T-helper 1 cell treated with Interleukin-12 subunit alpha and Interleukin-12 subunit beta and Interleukin-4 antibody, amounts not matched to agents 30 μg/mL and 1 μg/mL, for 36 hours (primary cell): Measurements from ENCODE around the gene SAMD8.
"Not testable (repeated sequence)": the region's sequence is repeated elsewhere in the genome, so short reads cannot be mapped to it uniquely, and the experiment has no call there.

Experiments
- H3K27ac Mint-ChIP-seq: one replicate; pipeline ENCODE4 v1.8.0; 2021; ENCODE audit warnings: mild to moderate bottlenecking, mixed read lengths
- H3K27me3 Mint-ChIP-seq: one replicate; pipeline ENCODE4 v1.8.0; 2021; ENCODE audit warnings: low read depth, mixed read lengths
- H3K36me3 Mint-ChIP-seq: one replicate; pipeline ENCODE4 v1.8.0; 2021; ENCODE audit warnings: low read depth, mixed read lengths
- H3K4me1 Mint-ChIP-seq: one replicate; pipeline ENCODE4 v1.8.0; 2021; ENCODE audit warnings: low read depth, mixed read lengths
- H3K4me3 Mint-ChIP-seq: one replicate; pipeline ENCODE4 v1.8.0; 2021; ENCODE audit warnings: mild to moderate bottlenecking, moderate library complexity, mixed read lengths
- H3K9me3 Mint-ChIP-seq: one replicate; pipeline ENCODE4 v1.8.0; 2021; ENCODE audit warnings: mixed read lengths

The SAMD8 gene

GRCh38 chr10:75098902-75099673 lies 12.4 kb upstream of the SAMD8 start:
- H3K4me1 Mint-ChIP-seq, result no peaks in the 10 kb centered on the region
- no peak overlapping the region for H3K27ac Mint-ChIP-seq
- no peaks in the 10 kb centered on the region for H3K36me3 Mint-ChIP-seq
- H3K4me3 Mint-ChIP-seq, result no peak overlapping the region
- no peaks in the 10 kb centered on the region for H3K27me3 Mint-ChIP-seq
- H3K9me3 Mint-ChIP-seq, result no peaks in the 10 kb centered on the region

GRCh38 chr10:75099952-75100763 lies 11.3 kb upstream of the SAMD8 start:
- no peaks in the 10 kb centered on the region for H3K9me3 Mint-ChIP-seq
- H3K4me1 Mint-ChIP-seq, result no peaks in the 10 kb centered on the region
- H3K27me3 Mint-ChIP-seq, result no peaks in the 10 kb centered on the region
- H3K36me3 Mint-ChIP-seq, result no peaks in the 10 kb centered on the region
- no peak overlapping the region for H3K4me3 Mint-ChIP-seq
- no peak overlapping the region for H3K27ac Mint-ChIP-seq

GRCh38 chr10:75100764-75101291 lies 10.6 kb upstream of the SAMD8 start:
- Mint-ChIP-seq H3K27me3 (no peaks in the 10 kb centered on the region), H3K4me1 (no peaks in the 10 kb centered on the region), H3K4me3 (no peak overlapping the region), H3K9me3 (no peaks in the 10 kb centered on the region), H3K36me3 (no peaks in the 10 kb centered on the region), H3K27ac (no peak overlapping the region)

DNA sequence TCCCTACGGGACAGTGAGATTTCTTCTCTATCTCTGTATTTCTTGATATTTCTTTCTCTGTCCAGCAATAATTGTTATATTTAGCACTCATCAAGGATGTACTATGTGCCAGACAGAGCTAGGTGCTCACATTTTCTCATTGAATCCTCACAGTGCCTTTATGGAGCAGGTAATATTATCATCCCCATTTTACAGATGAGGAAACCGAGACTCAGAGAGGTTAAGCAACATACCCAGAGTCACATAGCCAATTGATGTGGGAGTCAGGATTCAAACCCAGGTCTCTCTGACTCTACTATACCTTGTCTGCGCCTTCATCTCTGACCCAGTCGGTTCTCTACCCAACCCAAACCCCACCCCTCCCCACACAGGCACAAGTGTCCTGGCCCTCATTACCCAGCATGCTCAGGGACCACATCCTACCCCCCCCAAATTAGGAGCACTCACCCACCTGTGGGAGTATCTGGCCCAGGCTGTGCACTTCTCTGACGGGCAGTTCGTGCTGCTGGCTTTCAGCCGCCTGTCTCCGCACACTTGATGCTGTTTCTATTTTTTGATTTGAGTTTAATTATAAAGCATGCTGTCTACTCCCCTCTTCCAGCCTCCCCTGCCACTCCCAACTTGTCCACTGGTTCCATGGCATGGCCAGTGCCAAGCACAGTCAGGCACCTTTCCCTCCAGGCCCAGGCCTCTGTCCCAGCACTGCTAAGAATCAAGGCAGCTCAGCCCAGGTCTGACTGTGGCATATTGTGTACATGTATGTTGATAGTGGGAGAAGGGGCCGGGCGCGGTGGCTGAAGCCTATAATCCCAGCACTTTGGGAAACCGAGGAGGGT lies 9.8 kb upstream of the SAMD8 start:
- Mint-ChIP-seq H3K27ac (no peak overlapping the region), H3K4me3 (no peak overlapping the region), H3K36me3 (no peaks in the 10 kb centered on the region), H3K9me3 (no peaks in the 10 kb centered on the region), H3K4me1 (no peaks in the 10 kb centered on the region), H3K27me3 (no peaks in the 10 kb centered on the region)

DNA sequence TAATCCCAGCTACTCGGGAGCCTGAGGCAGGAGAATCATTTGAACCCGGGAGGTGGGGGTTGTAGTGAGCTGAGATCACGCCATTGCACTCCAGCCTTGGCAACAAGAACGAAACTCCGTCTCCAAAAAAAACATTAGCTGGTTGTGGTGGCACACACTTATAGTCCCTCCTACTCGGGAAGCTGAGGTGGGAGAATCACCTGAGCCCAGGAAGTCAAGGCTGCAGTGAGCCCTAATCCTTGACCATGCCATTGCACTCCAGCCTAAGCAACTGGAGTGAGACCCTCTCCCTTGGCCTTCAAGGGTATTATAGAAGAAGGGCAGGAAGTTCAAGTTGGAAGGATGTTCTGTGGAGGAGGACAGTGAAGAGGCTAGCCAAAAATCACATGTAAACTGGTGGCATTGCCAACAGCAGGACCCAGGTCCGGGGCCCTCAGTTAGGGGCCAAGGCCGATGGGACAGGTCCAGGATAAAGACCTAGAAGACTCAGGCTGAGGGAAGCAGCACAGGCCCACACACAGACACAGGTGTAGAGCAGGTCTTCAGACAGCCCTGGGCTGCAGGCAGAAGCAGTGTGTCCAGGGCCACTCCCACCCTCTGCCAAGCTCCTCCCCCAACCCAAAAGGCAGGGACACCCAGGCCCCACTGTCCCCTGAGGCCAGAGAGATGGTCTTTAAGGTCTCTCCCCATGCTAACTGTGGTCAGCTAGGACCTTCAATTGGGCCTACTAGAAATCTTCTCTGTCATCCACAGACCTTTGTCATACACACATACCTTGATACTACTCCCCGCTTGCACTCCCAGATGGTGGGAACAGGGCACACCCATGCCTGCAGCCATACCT lies 8.4 kb upstream of the SAMD8 start:
- no peak overlapping the region for H3K27ac Mint-ChIP-seq

DNA sequence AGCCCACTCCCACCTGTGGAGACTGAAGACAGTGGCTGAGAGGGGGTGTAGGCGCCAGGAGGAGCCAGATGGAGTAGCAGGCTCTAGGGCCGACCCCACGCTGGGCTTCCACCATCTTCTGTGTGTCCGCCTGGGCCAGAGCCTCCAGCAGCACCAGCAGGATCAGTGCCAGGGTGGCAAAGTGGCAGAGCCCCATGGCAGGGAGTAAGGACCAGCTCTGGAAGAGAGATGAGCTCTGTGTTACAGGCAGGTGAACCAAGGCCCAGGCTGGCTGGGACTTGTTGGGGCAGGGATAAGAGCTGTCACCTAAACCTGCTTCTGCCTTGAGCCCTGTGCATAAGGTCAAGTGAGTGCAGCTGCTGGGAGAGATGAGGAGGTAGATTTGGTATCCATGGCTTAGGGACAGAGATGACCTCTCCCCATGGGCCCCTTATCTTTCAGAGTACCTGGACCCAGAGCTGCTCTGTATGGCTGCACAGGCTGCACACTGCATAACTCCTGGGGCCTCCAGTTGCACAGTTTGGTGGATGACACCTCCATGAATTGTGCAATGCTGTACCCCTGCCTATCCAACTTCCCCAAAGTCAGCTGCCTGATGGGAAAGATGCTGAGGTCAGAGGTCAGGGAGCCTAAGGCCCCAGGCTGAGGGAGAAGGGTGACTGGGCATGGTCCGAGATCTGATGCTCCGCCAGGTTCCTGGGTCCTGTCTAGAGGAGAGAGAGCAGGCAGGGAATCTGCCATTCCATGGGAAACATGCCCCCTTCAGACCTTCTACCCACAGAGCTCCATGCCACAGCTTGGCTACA lies 7.4 kb upstream of the SAMD8 start:
- H3K9me3 Mint-ChIP-seq, result no peaks in the 10 kb centered on the region
- no peaks in the 10 kb centered on the region for H3K27me3 Mint-ChIP-seq
- no peaks in the 10 kb centered on the region for H3K4me1 Mint-ChIP-seq
- H3K27ac Mint-ChIP-seq, result no peak overlapping the region
- no peaks in the 10 kb centered on the region for H3K36me3 Mint-ChIP-seq
- no peak overlapping the region for H3K4me3 Mint-ChIP-seq

More for the DNA sequence above, 8.4 kb upstream of the SAMD8 start:
- no peaks in the 10 kb centered on the region for H3K27me3 Mint-ChIP-seq
- H3K9me3 Mint-ChIP-seq, result no peaks in the 10 kb centered on the region
- no peak overlapping the region for H3K4me3 Mint-ChIP-seq
- H3K4me1 Mint-ChIP-seq, result no peaks in the 10 kb centered on the region
- no peaks in the 10 kb centered on the region for H3K36me3 Mint-ChIP-seq

DNA sequence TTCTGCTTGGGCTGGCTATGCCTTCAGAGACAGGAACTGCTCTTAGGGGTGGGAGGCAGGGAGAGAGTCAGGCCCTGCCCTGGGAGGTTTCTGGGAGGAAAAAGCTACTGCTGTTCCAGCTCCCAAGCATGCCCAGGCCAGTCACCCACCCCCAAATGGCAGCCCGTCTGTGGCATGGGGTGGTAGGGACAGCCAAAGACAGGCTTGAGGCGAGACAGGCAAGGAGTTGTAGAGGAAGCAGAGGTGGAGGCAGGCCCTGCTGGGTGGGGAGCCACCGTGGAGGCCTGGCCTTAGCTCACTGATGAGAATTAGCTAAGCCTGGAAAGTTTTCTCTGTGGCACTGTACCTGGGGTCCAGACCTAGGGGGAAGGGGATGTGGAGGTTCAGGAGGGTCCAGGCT lies 6.6 kb upstream of the SAMD8 start:
- Mint-ChIP-seq H3K9me3 (no peaks in the 10 kb centered on the region), H3K4me3 (no peak overlapping the region), H3K4me1 (peaks cover 3% of the 10 kb centered on the region), H3K27me3 (no peaks in the 10 kb centered on the region), H3K27ac (no peak overlapping the region), H3K36me3 (no peaks in the 10 kb centered on the region)

GRCh38 chr10:75105576-75106197 lies 5.8 kb upstream of the SAMD8 start:
- Mint-ChIP-seq H3K27me3 (no peaks in the 10 kb centered on the region), H3K4me3 (no peak overlapping the region), H3K4me1 (peaks cover 10% of the 10 kb centered on the region), H3K9me3 (no peaks in the 10 kb centered on the region), H3K27ac (no peak overlapping the region), H3K36me3 (no peaks in the 10 kb centered on the region)

GRCh38 chr10:75106242-75106641 lies 5.2 kb upstream of the SAMD8 start:
- H3K9me3 Mint-ChIP-seq, result no peaks in the 10 kb centered on the region
- no peaks in the 10 kb centered on the region for H3K27me3 Mint-ChIP-seq
- no peak overlapping the region for H3K27ac Mint-ChIP-seq
- H3K4me1 Mint-ChIP-seq, result peaks cover 13% of the 10 kb centered on the region
- H3K4me3 Mint-ChIP-seq, result no peak overlapping the region
- H3K36me3 Mint-ChIP-seq, result no peaks in the 10 kb centered on the region

GRCh38 chr10:75106891-75107290 lies 4.6 kb upstream of the SAMD8 start:
- not testable (repeated sequence) for H3K4me3 Mint-ChIP-seq, H3K27me3 Mint-ChIP-seq, H3K27ac Mint-ChIP-seq, H3K9me3 Mint-ChIP-seq, H3K36me3 Mint-ChIP-seq
- H3K4me1 Mint-ChIP-seq, result peaks cover 14% of the 10 kb centered on the region

GRCh38 chr10:75107756-75108683 lies 3.4 kb upstream of the SAMD8 start:
- H3K36me3 Mint-ChIP-seq, result peaks cover 2% of the 10 kb centered on the region
- H3K4me1 Mint-ChIP-seq, result peaks cover 22% of the 10 kb centered on the region
- H3K4me3 Mint-ChIP-seq, result no peak overlapping the region
- H3K9me3 Mint-ChIP-seq, result no peaks in the 10 kb centered on the region
- H3K27ac Mint-ChIP-seq, result no peak overlapping the region
- H3K27me3 Mint-ChIP-seq, result no peaks in the 10 kb centered on the region
